K562 treated with DMSO at 1 percent for 4 hours (cell line): Measurements from ENCODE around the gene RHBDD1. TPM values are rescaled to one million over a fixed set of nuclear protein-coding genes. Genes with fewer than 3 reads are reported as not detected.

ENCODE experiments used
- total RNA-seq: library from RNA; unstranded; fragments of 300-600 nt; gene quantifications from 2 replicates; pipeline ENCODE4 v1.2.3, GENCODE V29; 2022; ENCODE audit not compliant: insufficient read depth

RHBDD1 gene, protein sequence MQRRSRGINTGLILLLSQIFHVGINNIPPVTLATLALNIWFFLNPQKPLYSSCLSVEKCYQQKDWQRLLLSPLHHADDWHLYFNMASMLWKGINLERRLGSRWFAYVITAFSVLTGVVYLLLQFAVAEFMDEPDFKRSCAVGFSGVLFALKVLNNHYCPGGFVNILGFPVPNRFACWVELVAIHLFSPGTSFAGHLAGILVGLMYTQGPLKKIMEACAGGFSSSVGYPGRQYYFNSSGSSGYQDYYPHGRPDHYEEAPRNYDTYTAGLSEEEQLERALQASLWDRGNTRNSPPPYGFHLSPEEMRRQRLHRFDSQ
- 8.0 and 8.2 TPM in 2 replicates for total RNA-seq

DNA sequence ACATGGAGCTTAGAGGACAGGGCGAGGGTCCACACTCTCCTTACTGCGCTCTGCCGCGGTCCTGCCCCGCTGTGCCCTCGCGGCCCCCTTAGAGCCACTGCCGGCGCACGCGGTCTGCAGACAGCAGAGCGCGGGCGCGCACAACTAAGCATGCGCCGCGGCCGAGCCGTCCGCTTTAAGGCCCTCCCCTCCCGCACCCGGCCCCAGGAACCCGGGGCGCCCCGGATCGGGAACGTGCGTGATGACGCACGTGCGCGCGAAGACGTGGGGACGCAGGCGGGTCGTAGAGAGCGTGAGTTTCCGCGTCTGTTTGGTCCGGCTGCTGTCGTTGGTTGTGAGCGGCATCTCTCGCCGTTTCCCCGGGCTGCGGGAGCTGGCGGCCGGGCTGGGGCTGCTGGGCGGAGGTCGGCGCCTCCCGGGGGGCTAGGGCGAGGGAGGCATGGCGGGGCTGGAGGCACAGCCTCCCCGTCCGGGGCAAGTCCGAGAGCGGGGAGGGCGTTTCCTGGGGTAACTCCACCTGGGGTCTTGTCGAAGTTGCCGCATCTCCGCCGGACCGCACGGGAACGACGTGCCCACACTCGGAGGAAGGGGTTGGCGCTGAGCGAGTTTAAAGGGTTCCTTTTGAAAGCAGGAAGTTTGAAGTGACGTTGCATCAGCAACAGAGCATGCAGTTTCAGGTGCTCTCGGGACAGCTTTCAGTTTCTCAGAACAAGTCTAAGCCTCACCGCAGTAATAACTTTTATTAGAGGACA is at the start of gene RHBDD1:
Gene RHBDD1, plus strand, starts transcription at position 259 of the 752 bp plus-strand sequence. CDS start 28,640 bp downstream, outside the sequence.

GRCh38 chr2:226799211-226799975 is 36.5 kb upstream of the RHBDD1 start, which contains the start of gene IRS1:
Gene IRS1 (minus strand): TSS chr2:226799820. CDS start chr2:226798738, 1,082 bp downstream.

Other genes starting within 250 kb of the RHBDD1 start
- gene IRS1, start 36.2 kb upstream of the RHBDD1 start, total RNA-seq, result 0.12 TPM in 1 of 2 replicates, not detected in the other